Measurements from ENCODE around the gene MT1F.

The MT1F gene

GRCh38 chr16:56679818-56680217 lies 22.1 kb downstream of the MT1F start:
- FAIRE-seq (no peak), DNase-seq (ENCODE audit: insufficient read length) (no peak)
- no peak for TF ChIP-seq POLR2AphosphoS5 (IDR thresholded peaks at IDR 0.05; ENCODE audit: low read depth, low read length)
- no peak for TF ChIP-seq POLR2A (IDR thresholded peaks at IDR 0.05; ENCODE audit: low read depth, low read length)
- no peak for TF ChIP-seq TAF1 (IDR thresholded peaks at IDR 0.05; ENCODE audit: borderline replicate concordance, low read depth, low read length)

GRCh38 chr16:56681939-56682702 lies 24.4 kb downstream of the MT1F start, which contains the start of gene MT1X:
TSS of gene MT1X (plus strand) at chr16:56682470. CDS start at chr16:56682541, 71 bp downstream.
- TF ChIP-seq TAF1 (IDR thresholded peaks at IDR 0.05; ENCODE audit: borderline replicate concordance, low read depth, low read length) (peak; percentile 55; the same call in 1 of the 2 replicates), POLR2A (IDR thresholded peaks at IDR 0.05; ENCODE audit: low read depth, low read length) (peak; percentile 92), POLR2AphosphoS5 (IDR thresholded peaks at IDR 0.05; ENCODE audit: low read depth, low read length) (peak; percentile 84)
- DNase-seq (ENCODE audit: insufficient read length) = peak; percentile 84
- FAIRE-seq = peak; percentile 85

GRCh38 chr16:56682703-56683397 lies 25.1 kb downstream of the MT1F start:
- TF ChIP-seq TAF1 (IDR thresholded peaks at IDR 0.05; ENCODE audit: borderline replicate concordance, low read depth, low read length) (no peak), POLR2AphosphoS5 (IDR thresholded peaks at IDR 0.05; ENCODE audit: low read depth, low read length) (no peak), POLR2A (IDR thresholded peaks at IDR 0.05; ENCODE audit: low read depth, low read length) (no peak)
- DNase-seq (ENCODE audit: insufficient read length) (no peak), FAIRE-seq (no peak)

DNA sequence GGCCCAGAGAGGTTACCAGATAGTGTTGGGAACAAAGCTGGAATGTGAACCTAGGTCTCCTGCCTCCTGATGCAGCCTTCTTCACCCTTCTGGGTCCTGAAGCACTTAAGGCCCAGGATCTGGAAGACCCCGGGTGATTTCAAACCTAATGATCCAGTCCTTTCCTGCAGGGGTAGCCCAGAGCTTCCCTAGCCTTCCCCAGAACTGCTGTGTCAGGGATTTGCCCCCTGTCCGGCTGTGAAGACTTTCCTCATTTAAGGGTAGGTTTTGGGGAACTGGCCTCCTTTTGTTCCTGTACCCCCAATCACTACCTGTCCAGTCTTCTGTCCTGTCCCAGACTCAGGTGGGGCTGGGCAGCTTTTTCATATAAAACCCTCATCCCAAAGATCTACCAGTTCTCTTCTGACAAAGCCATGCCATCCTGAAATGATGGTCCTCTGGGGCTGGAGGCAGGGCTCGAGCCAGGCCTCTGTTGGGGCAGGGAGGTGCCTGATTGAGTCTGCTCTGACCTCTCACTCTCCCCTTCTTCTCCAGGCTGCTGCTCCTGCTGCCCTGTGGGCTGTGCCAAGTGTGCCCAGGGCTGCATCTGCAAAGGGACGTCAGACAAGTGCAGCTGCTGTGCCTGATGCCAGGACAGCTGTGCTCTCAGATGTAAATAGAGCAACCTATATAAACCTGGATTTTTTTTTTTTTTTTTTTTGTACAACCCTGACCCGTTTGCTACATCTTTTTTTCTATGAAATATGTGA lies 25.8 kb downstream of the MT1F start:
- TF ChIP-seq TAF1 (IDR thresholded peaks at IDR 0.05; ENCODE audit: borderline replicate concordance, low read depth, low read length) (no peak), POLR2A (IDR thresholded peaks at IDR 0.05; ENCODE audit: low read depth, low read length) (no peak), POLR2AphosphoS5 (IDR thresholded peaks at IDR 0.05; ENCODE audit: low read depth, low read length) (no peak)
- FAIRE-seq = no peak
- DNase-seq (ENCODE audit: insufficient read length) = no peak

- FAIRE-seq (no peak), DNase-seq (ENCODE audit: insufficient read length) (no peak)
- TF ChIP-seq POLR2A (IDR thresholded peaks at IDR 0.05; ENCODE audit: low read depth, low read length) (no peak), TAF1 (IDR thresholded peaks at IDR 0.05; ENCODE audit: borderline replicate concordance, low read depth, low read length) (no peak)
Measured at GRCh38 chr16:56684256-56684925, 26.6 kb downstream of the MT1F start.

- TF ChIP-seq TAF1 (IDR thresholded peaks at IDR 0.05; ENCODE audit: borderline replicate concordance, low read depth, low read length) = no peak
- no peak for TF ChIP-seq POLR2A (IDR thresholded peaks at IDR 0.05; ENCODE audit: low read depth, low read length)
- TF ChIP-seq POLR2AphosphoS5 (IDR thresholded peaks at IDR 0.05; ENCODE audit: low read depth, low read length) = no peak
- FAIRE-seq = no peak
- DNase-seq (ENCODE audit: insufficient read length) = no peak
Measured at GRCh38 chr16:56684926-56685590, 27.3 kb downstream of the MT1F start.

DNA sequence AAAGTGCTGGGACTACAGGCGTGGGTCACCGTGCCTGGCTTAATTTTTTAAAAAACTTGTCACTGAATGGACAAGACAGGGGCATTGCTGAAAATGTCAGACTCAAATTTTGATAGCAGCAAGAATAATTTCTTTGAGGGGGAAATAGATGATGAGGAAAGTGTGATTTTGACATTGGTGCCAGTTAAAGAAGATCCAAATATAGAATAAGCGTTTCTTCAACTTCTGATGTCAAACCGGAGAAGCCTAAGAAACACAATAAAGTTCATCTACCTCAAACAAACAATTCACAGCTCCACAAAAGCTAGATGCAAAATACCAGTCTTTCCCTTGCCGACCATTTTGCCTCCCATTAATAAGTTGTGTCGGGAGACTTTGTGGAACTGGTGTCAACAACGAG lies 29.0 kb downstream of the MT1F start:
- TF ChIP-seq POLR2AphosphoS5 (IDR thresholded peaks at IDR 0.05; ENCODE audit: low read depth, low read length) (no peak), TAF1 (IDR thresholded peaks at IDR 0.05; ENCODE audit: borderline replicate concordance, low read depth, low read length) (no peak), POLR2A (IDR thresholded peaks at IDR 0.05; ENCODE audit: low read depth, low read length) (no peak)
- FAIRE-seq (no peak), DNase-seq (ENCODE audit: insufficient read length) (no peak)

DNA sequence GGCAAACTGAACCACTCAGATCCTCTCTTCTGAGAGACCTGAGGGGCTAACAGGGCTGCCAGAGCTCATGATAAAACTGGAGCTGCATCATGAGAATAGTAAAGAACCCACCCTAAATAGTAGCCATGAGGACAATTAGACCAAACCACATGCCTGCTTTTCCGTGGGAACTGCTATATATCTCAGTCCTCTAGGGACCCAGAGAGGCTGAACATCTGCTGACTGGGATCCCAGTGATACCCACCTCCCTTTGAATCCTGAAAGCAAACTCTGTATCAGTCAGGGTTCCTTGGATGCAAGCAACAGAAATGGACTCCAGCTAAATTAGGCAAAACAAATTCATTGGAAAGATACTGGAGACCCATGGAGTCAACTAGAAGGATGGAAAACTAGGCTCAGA lies 31.0 kb downstream of the MT1F start:
- FAIRE-seq (no peak), DNase-seq (ENCODE audit: insufficient read length) (no peak)
- no peak for TF ChIP-seq POLR2A (IDR thresholded peaks at IDR 0.05; ENCODE audit: low read depth, low read length)
- no peak for TF ChIP-seq TAF1 (IDR thresholded peaks at IDR 0.05; ENCODE audit: borderline replicate concordance, low read depth, low read length)
- no peak for TF ChIP-seq POLR2AphosphoS5 (IDR thresholded peaks at IDR 0.05; ENCODE audit: low read depth, low read length)

DNA sequence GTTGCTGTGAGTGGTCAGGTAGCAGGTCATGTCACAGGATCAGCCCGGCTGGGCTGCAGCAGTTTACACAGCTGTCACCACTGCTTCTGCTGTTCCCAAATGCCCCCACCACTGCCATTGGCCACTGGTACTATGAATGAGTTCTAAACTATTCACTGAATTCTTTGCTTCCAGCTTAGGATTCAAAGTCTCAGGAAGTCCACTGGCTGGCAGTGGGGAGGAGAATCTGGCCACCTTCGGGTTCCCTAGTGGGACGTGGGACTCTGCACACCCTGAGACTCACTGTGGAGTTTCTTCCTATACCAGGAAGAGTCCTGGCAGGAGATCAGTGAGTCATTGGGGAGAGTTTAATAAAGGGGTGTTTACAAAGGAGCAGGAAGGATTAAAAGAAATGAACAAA lies 31.4 kb downstream of the MT1F start:
- DNase-seq (ENCODE audit: insufficient read length) (no peak), FAIRE-seq (no peak)
- TF ChIP-seq POLR2AphosphoS5 (IDR thresholded peaks at IDR 0.05; ENCODE audit: low read depth, low read length) (no peak), POLR2A (IDR thresholded peaks at IDR 0.05; ENCODE audit: low read depth, low read length) (no peak), TAF1 (IDR thresholded peaks at IDR 0.05; ENCODE audit: borderline replicate concordance, low read depth, low read length) (no peak)

DNA sequence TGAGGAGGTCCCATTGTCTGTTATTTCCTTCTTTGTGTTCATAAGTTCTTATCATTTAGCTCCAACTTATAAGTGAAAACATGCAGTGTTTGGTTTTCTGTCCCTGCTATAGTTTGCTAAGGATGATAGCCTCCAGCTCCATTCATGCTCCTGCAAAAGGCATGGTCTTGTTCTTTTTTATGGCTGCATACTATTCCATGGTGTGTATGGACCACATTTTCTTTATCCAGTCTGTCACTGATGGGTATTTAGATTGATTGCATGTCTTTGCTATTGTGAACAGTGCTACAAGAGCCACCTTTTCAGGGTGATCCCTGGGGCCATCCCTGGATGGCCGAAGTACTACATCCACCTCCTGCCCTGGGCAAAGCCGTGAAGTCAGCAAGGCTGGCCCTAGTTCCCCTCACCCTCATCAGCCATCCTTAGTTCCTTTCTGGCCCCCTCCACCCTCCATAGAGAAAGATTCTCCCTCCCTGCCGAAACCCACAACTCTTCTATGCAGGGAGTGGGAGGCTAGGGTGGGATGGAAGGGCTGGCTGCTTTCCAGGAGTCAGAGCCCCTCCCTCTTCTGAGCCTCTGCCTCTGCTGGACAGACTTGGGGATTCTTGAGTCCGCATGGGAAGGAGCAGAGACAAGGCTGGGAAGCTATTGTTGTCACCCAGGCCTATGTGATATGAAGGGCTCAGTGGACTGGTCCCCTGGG lies 32.8 kb downstream of the MT1F start:
- FAIRE-seq (no peak), DNase-seq (ENCODE audit: insufficient read length) (no peak)
- no peak for TF ChIP-seq TAF1 (IDR thresholded peaks at IDR 0.05; ENCODE audit: borderline replicate concordance, low read depth, low read length)
- no peak for TF ChIP-seq POLR2AphosphoS5 (IDR thresholded peaks at IDR 0.05; ENCODE audit: low read depth, low read length)
- TF ChIP-seq POLR2A (IDR thresholded peaks at IDR 0.05; ENCODE audit: low read depth, low read length) = no peak
